NCI-H510A (cell line): ENCODE results near the gene LY86.

Experiments
- DNase-seq: peaks from one replicate; lab custom pipeline; 2025; lab: John Stamatoyannopoulos, UW

Gene LY86

DNA sequence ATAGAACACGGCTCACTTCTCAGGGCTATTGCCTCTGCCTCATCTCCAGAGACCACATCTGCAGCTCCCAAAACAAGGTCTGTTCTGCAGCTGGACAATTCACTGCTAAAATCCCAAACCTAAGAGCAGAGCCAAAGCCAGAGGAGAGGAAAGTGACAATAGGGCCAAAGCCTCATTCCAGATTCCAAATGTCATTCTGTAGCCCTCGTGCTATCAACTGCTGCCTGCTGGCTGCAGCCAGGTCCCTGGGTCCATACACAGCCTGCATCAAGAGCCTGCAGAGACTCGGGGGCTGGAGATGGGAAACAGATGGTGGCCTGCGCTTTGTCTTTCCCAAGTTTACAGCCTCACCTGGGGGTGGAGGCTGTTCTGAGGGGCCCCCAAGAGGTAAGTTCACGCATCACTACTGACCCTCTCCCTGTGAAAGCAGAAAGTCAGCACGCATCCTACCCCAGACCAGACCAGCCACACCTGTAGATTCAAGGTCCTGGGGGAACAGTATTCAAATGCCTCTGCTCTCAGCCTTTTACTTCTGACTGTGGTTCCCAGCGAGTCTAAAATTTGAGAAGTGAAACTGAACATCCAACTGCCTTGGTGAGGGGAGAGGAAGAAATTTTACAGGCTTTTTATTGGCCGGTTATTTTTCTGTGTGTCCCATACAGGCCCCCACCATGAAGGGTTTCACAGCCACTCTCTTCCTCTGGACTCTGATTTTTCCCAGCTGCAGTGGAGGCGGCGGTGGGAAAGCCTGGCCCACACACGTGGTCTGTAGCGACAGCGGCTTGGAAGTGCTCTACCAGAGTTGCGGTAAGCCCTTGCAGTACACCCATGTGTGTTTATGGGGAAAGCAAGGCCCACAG, at the start of gene LY86:
LY86 (plus strand) TSS at position 657 of the 860 bp plus-strand sequence; CDS start at position 672, 15 bp downstream.
- no peak for DNase-seq

DNA sequence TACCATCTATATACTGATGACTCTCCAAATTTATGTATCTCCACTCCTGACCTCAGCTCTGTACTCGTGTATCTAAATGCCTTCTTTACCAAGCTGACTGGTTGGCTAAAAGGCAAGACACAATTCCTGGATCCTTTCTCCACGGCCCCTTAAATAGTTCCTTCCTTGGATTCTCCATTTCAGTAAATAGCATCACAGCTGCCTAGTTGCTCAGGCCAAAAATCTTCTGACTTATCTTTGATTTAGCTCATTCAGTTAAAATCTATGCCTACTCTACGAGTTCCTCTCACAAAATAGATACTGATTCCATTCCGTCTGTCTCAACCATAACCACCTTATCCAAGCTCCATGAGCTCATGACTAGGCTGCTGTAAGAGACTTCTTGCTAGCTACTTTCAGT, 49.5 kb upstream of the LY86 start:
- DNase-seq: no peak

DNA sequence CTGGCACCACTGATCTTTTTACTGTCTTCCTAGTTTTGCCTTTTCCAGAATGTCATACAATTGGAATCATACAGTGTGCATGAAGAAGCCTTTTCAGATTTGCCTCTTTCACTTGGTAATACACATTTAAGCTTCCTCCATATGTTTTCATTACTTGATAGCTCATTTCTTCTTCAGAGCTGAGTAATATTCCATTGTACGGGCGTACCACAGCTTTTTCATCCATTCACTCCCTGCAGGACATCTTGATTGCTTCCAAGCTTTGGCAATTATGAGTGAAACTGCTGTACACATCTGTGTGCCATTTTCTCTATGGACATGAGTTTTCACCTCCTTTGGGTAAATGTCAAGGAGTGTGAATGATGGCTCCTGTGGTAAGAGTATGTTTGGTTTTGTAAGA, 46.2 kb upstream of the LY86 start:
- no peak for DNase-seq

DNA sequence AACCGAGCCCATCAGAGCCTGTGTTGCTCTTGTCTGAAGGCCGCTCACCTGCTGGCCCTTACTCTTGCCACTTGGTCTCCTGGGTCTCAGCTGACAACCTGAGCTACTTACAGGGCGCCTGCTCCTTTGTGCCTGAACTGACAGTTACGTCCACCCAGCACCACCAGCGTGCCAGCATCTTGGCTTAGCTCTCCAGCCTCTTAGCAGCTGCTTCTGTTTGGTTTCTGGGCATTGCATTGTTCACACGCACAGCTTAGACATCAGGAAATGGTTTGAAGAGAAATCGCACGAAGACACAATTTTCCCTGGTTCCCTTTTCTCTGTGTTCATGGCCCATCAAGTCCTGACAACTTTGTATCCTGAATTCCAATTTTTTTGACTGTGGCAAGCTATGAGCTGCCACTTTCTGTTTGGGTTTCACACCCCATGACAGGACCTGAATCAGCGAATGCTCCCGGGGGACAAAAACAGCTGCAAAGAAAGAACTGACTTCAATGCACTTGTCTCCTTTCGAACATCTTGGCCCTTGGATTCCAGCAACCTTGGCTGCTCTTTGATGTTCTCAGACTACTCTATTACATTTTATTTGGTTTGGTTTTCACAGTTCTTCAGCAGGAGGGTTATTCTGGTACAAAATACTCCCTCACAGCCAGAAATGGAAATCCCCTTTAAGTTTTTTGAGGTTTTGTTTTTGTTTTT, 45.2 kb upstream of the LY86 start:
- no peak for DNase-seq

DNA sequence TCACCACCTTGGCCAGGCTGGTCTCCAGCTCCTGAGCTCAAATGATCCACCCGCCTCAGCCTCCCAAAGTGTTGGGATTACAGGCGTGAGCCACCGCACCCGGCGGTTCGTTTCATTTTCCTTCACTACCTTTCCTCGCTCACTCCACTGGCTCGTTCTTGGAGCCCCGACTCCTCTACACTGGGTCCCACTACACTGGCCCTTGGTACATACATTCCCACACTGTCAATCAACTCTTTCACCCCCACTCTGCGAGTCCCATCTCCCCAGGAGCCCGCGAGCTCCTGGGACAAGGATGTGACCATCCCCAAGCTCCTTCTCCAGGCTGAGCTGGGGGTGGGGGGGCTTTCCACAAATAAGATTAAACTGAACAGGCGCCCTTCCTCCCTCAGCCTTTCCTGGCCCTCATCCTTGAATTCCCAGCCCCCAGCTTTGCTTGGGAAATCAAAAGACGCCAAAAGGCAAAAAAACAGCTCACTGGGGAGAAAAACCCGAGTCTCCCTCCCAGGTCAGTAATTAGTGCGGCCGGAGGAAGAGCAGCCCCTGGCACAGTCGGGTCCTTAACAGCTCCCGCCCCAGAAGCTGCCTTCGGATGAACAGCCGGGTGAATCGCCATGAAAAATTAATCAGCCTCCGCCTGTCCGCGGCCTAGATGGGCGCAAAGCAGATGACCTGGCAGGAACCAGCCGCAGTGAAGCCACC, 42.8 kb upstream of the LY86 start:
- DNase-seq: no peak

DNA sequence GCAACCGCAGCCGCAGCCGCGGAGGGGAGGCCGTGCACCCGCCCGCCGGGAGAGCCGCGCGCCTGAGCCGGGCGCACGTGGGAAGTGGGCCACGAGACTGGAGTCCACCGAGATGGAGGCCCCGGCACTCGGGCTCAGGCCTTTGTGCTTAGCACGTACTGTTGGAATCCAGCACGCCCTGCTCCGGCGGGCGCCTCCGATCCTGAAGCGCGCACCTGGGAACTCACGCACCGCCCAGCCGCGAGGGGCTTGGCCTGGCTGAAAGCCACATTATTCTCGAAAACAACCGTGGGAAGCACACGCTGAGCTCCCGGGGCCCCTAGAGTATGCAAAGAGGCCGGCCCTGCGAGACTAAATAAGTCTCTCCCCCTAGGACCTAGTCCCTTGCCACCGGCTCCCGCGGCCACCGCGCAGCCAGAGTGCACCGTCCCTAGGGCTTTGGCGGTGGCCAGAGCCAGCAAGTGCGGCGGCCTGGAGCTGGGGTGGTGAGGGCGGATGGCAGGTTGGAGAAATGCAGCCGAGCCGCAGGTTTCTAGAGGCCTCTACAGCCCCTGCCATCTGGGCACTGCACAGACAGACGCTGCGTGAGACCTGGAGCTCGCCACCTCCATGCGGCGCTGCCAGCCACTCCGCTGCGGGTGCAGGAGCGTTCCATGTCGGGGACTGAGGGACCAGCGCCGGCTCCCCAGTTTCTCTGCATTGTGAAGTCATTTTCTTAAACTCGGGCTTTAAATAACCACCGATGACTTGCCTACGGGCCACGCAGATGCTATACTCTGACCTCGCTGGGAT, 42.0 kb upstream of the LY86 start:
- peak; percentile 33 for DNase-seq

DNA sequence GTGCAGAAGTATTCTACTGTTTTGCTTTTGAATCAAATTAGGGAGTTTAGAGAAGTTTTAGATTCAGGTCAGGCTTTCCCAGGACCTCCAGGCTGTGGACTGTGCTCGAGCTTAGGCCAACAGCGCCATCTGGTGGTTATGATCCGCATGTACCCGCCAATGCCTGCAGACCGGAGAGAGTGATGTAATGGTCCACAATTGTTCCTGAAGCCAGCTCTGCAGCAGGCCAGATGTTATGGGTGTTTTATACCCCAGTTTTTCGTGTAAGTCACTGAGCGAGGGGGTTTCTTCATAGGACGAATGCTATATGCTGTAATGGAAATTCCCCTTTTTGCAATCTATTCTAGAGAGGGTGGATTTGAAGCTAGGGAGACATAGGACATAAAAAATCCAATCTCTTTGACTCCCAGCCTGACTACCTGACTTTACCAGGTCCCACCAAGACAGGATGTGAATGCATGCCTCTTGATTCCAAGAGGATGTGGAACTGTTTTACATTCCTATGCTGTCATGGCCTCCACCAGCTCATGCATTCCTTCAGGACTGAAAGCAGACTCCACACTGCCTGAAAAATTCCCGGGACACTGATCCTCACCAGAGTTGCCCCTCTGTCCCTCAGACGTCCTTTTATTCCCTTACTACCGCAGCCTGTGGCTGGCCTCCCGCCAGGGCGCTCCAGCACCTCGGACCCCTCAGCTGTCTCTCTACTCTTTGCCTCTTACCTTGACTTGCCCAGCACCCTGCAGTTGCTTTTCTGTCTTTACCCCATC, 41.2 kb upstream of the LY86 start:
- no peak for DNase-seq

DNA sequence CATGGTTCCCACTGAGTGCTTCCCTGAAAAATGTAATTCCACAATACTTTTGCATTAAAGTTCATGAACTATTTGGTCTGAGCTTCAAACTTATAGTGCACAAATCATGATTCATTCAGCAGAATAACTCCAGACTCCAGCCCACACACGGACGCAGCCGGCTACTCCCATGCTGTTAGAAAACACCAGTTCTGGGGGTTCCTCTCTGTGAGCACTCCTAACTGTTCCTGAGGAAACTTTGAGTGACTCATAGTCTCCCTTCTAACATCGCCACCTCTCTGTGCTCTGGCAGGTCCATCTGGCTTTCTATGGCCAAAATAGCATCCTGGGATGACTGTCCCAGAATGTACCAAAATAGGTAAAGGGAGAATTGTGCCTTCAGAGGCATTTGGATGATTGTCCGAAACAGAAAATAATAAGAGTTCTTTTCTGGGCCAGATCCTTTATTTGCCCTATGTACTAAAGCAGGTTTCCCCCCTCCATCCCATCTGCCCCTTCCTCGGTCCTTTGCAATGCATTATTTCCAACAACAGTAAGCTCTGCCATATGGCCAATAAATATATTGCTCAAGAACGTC, 32.3 kb upstream of the LY86 start:
- no peak for DNase-seq

DNA sequence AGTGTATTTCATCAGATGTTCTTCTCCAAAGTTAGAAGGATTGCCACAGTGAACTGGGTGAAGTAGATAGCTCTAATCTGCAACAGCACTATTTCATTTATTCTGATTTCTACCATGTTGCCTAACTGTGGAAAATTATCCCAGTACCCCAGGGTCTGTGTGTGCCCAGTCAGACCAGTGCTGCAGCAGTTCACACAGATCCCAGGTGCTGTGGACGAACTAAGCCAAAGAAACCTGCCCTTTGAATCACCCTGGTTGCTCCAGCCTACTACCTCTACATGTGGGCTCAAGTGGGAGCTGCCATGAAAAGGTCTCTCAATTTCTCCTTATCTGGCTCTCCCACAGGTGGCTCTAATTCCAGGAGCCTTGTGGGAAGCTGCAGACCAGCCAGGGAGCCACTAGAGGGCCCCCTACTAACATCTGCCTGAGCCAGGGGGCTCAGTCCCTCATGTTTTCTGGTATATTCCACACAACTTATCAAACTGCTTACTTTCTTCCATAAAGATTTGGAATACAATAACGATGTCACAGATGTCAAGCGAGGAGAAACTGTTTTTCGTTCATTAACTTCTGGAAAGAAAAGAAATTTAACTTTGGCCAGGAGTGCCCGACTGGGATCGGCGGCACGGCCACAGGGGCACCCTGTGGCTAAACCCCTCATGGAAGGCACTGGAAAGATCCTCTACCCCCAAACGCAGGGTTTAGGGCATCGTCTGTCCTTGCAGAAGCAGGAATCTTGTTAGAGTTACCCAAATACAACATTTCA, 31.6 kb upstream of the LY86 start:
- DNase-seq: no peak

DNA sequence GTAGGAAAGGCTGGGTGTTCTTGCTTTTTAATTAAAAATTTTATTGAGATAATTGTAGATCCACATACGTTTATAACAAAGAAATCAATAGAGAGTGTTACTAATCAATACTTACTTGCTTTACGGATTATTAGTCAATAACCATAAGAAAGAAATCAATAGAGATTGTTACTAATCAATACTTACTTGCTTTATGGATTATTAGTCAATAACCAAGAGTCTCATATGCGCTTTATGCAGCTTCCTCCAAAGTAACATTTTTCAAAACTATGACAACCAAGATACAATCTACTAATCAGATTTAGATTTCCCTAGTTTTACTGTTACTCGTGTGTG, 31.0 kb upstream of the LY86 start:
- no peak for DNase-seq

DNA sequence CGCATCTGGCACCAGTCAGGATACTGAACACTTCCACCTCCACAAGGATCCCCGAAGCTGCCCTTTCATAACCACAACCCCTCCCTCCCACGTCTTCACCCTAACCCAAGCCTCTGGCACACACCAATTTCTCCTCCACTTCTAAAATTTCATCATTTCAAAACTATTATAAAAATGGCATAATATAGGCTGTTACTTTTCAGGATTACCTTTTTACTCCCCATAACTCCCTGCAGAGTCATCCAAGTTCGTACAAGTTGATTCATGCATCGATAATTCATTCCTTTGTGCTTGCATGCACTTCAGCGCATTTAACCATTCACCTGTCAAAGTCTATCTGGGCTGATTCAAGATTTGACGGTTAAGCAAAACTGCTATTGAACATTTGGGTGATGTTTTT, 30.6 kb upstream of the LY86 start:
- DNase-seq: no peak

DNA sequence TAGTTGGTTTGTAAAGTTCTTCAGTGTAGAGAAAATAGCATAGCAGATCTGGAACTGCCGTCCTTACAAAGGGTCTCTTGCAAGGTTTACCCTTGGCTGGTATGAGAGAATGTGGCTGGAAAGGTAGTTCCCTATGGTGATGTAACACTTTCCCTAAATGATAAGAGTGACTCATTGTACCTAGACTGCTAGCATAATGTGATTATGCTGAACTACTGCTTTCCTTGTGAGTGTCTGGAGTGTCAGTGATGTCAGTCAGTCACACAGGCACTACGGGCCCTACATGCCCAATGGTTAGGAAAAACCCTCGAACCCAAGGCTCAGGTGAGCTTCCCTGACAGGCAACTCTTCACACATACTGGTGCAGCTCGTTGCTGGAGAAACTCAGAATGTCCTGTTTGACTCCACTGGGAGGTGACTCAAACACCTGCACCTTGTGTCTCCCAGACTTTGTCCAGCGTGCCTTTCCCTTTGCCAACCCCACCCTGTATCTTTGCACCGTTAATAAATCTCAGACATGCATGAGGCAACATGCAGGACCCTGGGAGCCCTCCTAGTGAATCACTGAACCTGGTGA, 28.4 kb upstream of the LY86 start:
- DNase-seq: no peak

DNA sequence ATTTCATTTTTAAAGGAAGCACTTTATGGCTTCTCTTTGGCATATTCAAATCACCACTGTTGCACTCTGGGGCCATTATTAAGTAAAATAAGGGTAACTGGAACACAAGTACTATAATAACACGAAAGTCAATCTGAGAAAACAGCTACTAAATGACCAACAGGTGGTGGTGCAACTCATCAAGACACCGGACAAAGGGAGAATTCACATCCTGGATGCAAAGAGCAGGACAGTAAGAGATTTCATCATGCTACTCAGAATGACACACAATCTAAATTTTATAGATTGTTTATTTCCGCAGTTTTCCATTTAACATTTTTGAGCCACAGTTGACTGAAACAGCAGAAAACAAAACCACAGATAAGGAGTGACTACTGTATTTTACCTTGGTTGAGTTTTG, 27.6 kb upstream of the LY86 start:
- DNase-seq: no peak

DNA sequence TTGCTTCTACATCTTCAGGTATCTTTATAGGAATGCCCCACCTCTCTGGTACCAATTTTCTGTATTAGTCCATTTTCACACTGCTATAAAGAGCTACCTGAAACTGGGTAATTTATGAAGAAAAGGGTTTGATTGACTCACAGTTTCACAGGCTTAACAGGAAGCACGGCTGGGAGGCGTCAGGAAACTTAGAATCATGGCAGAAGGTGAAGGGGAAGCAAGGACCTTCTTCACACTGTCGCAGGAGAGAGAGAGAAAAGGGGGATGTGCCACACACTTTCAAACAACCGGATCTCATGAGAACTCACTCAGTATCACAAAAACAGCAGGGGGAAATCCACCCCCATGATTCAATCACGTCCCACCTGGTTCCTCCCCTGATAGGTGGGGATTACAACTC, 24.4 kb upstream of the LY86 start:
- no peak for DNase-seq

DNA sequence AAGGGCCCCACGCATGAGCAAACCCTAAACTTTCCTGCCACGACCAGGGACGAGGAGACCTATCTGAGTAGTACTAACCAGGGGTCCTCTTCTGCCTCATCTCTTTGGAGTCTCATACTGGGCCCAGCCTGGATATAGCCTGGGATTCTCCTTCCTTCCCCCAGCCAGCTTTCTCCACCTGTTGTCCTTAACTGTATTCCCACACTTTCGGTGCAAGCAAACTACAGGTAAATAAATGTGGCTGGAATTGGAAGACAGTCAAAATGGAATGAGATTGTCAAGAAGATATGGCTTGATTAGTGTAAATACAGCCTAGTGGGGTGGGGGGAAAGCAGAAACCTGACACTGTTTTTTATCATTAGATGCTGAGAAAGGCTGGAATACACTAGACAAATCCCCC, 23.5 kb upstream of the LY86 start:
- no peak for DNase-seq

DNA sequence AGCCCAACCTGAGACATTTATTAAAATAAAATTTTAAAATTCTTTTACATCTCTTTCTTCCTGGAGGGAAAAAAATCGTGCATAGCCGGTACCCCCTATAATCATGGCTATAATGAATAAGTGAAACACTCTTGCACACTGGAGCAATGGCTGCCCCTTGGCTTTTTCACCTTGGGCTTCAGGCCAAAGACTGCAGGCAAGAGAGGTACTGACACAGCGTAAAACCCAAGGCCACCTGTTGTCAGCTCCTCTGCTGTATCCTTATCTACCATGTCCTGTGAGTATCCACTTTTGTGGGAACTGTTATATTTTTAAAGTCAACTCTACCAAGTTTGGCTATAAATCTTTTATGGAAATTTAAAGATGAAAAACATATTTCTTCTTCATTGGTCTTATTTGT, 23.0 kb upstream of the LY86 start:
- no peak for DNase-seq

DNA sequence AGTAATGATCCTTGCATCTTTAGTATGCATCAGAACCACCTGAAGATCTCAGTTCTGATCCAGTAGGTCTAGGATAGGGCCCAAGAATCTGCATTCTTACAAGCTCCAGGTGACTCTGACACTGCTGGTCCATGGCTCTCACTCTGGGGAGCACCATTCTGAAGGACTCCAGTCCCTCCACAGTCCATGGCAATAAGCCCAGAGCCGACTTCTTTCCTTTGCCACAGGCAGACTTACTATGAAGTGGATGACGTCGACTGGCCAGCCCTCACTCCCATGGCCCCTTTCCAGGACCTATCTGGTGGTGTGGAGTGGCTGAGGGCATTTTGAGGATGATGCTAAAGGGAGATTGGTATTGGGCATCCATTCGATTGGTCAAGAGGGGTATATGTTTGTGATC, 21.8 kb upstream of the LY86 start:
- no peak for DNase-seq

DNA sequence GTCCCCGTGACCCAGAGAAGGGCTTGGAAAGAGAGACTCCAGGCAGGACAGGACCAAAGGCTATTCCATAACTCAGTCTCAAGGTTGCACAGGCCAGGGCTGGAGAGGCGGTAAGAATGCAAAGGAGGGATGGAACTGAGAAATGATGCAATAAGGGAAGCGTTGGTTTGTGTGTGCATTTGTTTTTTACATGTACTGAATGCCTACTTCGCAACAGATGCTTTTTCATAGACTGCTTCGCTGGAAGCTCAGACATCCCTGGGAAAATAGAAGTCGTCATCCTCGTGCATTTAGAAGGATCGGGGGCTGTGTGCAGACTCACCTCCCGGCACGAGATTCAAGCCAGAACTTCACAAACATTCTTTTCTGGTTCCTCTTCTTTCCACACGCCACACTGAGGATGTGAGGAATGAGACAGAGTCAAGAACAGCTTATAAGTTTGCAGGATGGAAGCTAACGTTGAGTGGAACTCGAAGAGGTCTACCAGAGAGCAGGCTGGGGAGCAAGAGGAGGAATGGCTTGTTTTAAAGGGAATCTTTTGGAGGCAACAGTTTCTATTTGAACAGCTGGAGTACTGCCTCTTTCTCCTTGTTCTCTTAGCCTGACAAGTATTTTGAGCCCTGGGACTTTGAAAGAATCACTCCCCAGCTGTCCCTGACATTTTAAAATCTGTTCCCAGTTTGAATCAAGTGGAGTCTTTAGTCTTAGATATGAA, 19.3 kb upstream of the LY86 start:
- DNase-seq: no peak

DNA sequence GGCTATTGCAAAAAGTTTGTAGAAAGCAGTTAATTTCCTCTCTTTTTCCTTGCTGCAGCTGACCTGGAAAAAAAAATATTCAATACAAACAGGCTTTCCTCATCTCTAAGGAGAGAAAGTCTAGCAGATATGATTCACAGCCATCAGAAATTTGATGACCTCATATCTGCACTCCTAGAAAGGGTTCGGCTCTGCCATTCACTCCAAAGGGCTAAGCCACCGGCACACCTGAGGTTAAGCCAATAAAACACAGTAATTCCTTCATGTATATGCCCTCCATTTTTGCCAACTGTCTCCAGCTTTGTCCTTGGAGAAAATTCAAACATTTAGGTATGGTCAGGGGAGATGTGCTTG, 18.7 kb upstream of the LY86 start:
- no peak for DNase-seq
